NCI-H1417 treated with DMSO at 0.1 percent for 48 hours (cell line): ENCODE data around the gene MYCN.
"Not testable (repeated sequence)": the region's sequence is repeated elsewhere in the genome, so short reads cannot be mapped to it uniquely, and the experiment has no call there.

ENCODE experiments used
- DNase-seq: peaks from one replicate; lab custom pipeline; 2025; lab: John Stamatoyannopoulos, UW

Gene MYCN

GRCh38 chr2:15943378-15944280 is 3.3 kb downstream of the MYCN start:
- no peak for DNase-seq

- DNase-seq = no peak
Measured at GRCh38 chr2:15944325-15945017, 4.1 kb downstream of the MYCN start.

GRCh38 chr2:15945909-15946705 is 5.8 kb downstream of the MYCN start:
- DNase-seq = no peak

- DNase-seq = no peak
Measured at GRCh38 chr2:15946983-15947382, 6.6 kb downstream of the MYCN start.

- no peak for DNase-seq
Measured at GRCh38 chr2:15947431-15947830, 7.1 kb downstream of the MYCN start.

GRCh38 chr2:15948704-15948957 is 8.3 kb downstream of the MYCN start:
- no peak for DNase-seq

- no peak for DNase-seq
Measured at GRCh38 chr2:15949126-15949525, 8.8 kb downstream of the MYCN start.

GRCh38 chr2:15949551-15949950 is 9.2 kb downstream of the MYCN start:
- DNase-seq = no peak

GRCh38 chr2:15950088-15950952 is 10.0 kb downstream of the MYCN start:
- DNase-seq = no peak

- DNase-seq = not testable (repeated sequence)
Measured at GRCh38 chr2:15951936-15952335, 11.6 kb downstream of the MYCN start.

- DNase-seq = no peak
Measured at GRCh38 chr2:15952451-15953146, 12.2 kb downstream of the MYCN start.

- DNase-seq = no peak
Measured at GRCh38 chr2:15953147-15953630, 12.8 kb downstream of the MYCN start.

- no peak for DNase-seq
Measured at GRCh38 chr2:15953891-15954680, 13.7 kb downstream of the MYCN start.

- DNase-seq = no peak
Measured at GRCh38 chr2:15954761-15955160, 14.4 kb downstream of the MYCN start.

- DNase-seq = no peak
Measured at GRCh38 chr2:15955232-15955988, 15.1 kb downstream of the MYCN start.

- no peak for DNase-seq
Measured at GRCh38 chr2:15956230-15956629, 15.9 kb downstream of the MYCN start.

- no peak for DNase-seq
Measured at GRCh38 chr2:15956751-15957736, 16.7 kb downstream of the MYCN start.
